D721Med (cell line): ENCODE data around the gene CETP.

Source experiments
- DNase-seq: peaks from one replicate; pipeline ENCODE4 v3.0.0; 2011; ENCODE audit warnings: low spot score; ENCODE audit not compliant: insufficient read length
- FAIRE-seq: peaks from 2 replicates; lab custom pipeline; 2011; peaks lifted over from hg19 to GRCh38; lab: Jason Lieb, UNC
- CTCF ChIP-seq: IDR thresholded peaks from 2 replicates; pipeline ENCODE4 v1.5.1; 2012; ENCODE audit warnings: mild to moderate bottlenecking, control low read depth; ENCODE audit not compliant: insufficient read depth; ENCODE audit errors: missing control alignments

The CETP gene

GRCh38 chr16:57019746-57020145 is 58.0 kb downstream of the CETP start:
- FAIRE-seq = no peak
- no peak for TF ChIP-seq CTCF
- no peak for DNase-seq

GRCh38 chr16:57020651-57021050 is 58.9 kb downstream of the CETP start:
- no peak for FAIRE-seq
- TF ChIP-seq CTCF = no peak

DNA sequence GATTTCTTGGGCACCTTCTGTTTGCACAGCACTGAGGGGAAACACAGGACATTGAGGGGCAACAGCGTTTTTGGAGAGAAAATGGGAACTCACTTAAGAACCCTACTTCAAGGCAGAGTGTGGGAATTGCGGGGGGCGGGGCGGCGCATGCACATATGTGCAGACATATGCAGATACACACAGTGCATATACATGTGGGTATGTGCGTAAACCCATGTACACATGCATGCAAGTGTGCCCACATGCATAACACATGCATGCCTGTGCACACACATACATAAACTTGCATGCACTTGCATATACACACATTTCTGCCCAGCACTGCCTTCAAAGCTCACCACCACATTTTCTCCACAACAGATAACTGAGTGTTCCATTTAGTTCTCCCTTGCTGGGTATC is 60.0 kb downstream of the CETP start:
- FAIRE-seq = no peak
- DNase-seq = no peak
- no peak for TF ChIP-seq CTCF

More at GRCh38 chr16:57020651-57021050, 58.9 kb downstream of the CETP start:
- DNase-seq = no peak

DNA sequence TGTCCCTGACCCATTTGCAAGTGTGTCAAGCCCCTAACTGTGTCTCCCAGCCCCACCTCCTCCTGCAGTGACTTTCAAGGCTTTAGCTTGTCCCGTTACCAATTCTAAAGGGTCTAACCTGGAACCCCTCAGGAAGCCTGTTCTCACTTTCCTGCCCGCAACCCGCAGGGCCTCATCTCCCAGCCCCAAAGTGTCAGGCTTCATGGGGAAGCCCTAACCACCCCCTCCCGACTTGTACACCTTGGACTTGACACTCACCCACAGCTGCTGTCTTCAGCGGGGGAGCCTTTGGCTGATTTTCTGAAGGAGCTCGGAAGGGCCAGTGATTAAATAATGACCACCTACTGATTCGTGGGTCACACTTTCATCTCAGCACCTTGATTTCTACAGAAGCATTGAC is 60.7 kb downstream of the CETP start:
- TF ChIP-seq CTCF = no peak
- DNase-seq (no peak), FAIRE-seq (no peak)

GRCh38 chr16:57023541-57024249 is 61.9 kb downstream of the CETP start:
- no peak for TF ChIP-seq CTCF
- FAIRE-seq (no peak), DNase-seq (no peak)

DNA sequence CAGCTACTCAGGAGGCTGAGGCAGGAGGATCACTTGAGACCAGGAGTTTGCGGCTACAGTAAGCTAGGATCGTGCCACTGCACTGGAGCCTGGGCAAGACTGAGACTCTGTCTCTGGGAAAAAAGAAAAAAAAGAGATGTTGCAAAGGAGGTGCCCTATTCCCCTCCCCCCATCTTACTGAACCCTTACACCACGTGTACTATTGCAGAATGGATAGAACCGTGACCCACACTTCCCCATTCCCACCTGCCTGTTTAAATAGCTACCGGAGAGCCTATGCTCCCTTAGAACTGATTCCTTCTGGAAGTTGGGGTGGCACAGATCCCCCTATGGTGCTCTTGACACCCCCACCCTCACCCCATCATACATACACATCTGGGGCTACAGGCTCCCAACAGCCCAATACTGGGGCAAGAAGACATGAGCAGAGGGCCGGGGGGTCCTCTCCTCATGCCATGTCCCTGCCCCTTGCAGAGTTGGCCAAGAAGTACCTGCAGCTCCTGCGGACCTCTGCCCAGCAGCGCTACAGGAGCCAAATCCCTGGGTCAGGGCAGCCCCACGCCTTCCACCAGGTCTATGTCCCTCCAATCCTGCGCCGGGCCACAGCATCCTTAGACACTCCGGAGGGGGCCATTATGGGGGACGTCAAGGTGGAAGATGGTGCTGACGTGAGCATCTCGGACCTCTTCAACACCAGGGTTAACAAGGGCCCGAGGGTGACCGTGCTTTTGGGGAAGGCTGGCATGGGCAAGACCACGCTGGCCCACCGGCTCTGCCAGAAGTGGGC is 63.3 kb downstream of the CETP start:
- no peak for FAIRE-seq
- no peak for DNase-seq
- no peak for TF ChIP-seq CTCF
